GM12891 (cell line): ENCODE results near the gene SPRED1.

ENCODE experiments used
- DNase-seq: peaks from one replicate; pipeline ENCODE4 v3.0.0; 2011; ENCODE audit warnings: low spot score; ENCODE audit not compliant: insufficient read length
- FAIRE-seq: peaks from 2 replicates; lab custom pipeline; 2011; peaks lifted over from hg19 to GRCh38; lab: Jason Lieb, UNC
- PAX5 ChIP-seq: IDR thresholded peaks from 2 replicates; pipeline ENCODE4 v1.6.1; 2011; ENCODE audit warnings: low read length, moderate library complexity, mild to moderate bottlenecking; ENCODE audit not compliant: insufficient read depth, severe bottlenecking
- POLR2A ChIP-seq: IDR thresholded peaks from 2 replicates; pipeline ENCODE4 v1.6.1; 2011; ENCODE audit warnings: low read depth, low read length, control low read depth
- POLR2AphosphoS5 ChIP-seq: IDR thresholded peaks from 2 replicates; pipeline ENCODE4 v1.6.1; 2011; ENCODE audit warnings: low read depth, low read length, control low read depth
- POU2F2 ChIP-seq: IDR thresholded peaks from 2 replicates; pipeline ENCODE4 v1.6.1; 2011; ENCODE audit warnings: low read depth, mild to moderate bottlenecking, control low read depth, low read length, moderate library complexity
- SPI1 ChIP-seq: IDR thresholded peaks from 2 replicates; pipeline ENCODE4 v1.6.1; 2011; ENCODE audit warnings: low read depth, low read length, control low read depth
- TAF1 ChIP-seq: IDR thresholded peaks from 2 replicates; pipeline ENCODE4 v1.6.1; 2011; ENCODE audit warnings: low read depth, low read length, control low read depth

SPRED1 gene

GRCh38 chr15:38215707-38216106 lies 36.9 kb upstream of the SPRED1 start:
- FAIRE-seq: no peak
- DNase-seq: no peak
- no peak for TF ChIP-seq SPI1
- TF ChIP-seq TAF1: no peak
- no peak for TF ChIP-seq PAX5
- no peak for TF ChIP-seq POLR2A
- no peak for TF ChIP-seq POLR2AphosphoS5
- no peak for TF ChIP-seq POU2F2

GRCh38 chr15:38216763-38217162 lies 35.9 kb upstream of the SPRED1 start:
- DNase-seq (no peak), FAIRE-seq (no peak)
- no peak for TF ChIP-seq TAF1
- no peak for TF ChIP-seq POLR2AphosphoS5

- no peak for DNase-seq
- no peak for TF ChIP-seq POU2F2
- no peak for TF ChIP-seq PAX5
- TF ChIP-seq POLR2A: no peak
- TF ChIP-seq POLR2AphosphoS5: no peak
- no peak for TF ChIP-seq TAF1
- no peak for TF ChIP-seq SPI1
- FAIRE-seq: no peak
Measured at GRCh38 chr15:38217191-38217595, 35.4 kb upstream of the SPRED1 start.

- FAIRE-seq (no peak), DNase-seq (no peak)
- TF ChIP-seq POLR2A (no peak), TAF1 (no peak), SPI1 (no peak), PAX5 (no peak), POLR2AphosphoS5 (no peak), POU2F2 (no peak)
Measured at GRCh38 chr15:38217788-38218609, 34.6 kb upstream of the SPRED1 start.

- FAIRE-seq (no peak), DNase-seq (no peak)
- TF ChIP-seq POLR2AphosphoS5: no peak
- TF ChIP-seq PAX5: no peak
- TF ChIP-seq SPI1: no peak
- no peak for TF ChIP-seq TAF1
- TF ChIP-seq POLR2A: no peak
- TF ChIP-seq POU2F2: no peak
Measured at GRCh38 chr15:38220606-38221273, 31.9 kb upstream of the SPRED1 start.

- TF ChIP-seq SPI1 (no peak), PAX5 (no peak), POLR2AphosphoS5 (no peak), TAF1 (no peak)
- FAIRE-seq (no peak), DNase-seq (no peak)
Measured at GRCh38 chr15:38224486-38224885, 28.1 kb upstream of the SPRED1 start.

GRCh38 chr15:38225381-38225780 lies 27.3 kb upstream of the SPRED1 start:
- DNase-seq (no peak), FAIRE-seq (no peak)
- TF ChIP-seq SPI1: no peak
- TF ChIP-seq TAF1: no peak
- no peak for TF ChIP-seq POLR2AphosphoS5
- no peak for TF ChIP-seq PAX5
- TF ChIP-seq POLR2A: no peak
- TF ChIP-seq POU2F2: no peak

- TF ChIP-seq POLR2A (no peak), TAF1 (no peak), POLR2AphosphoS5 (no peak)
- no peak for FAIRE-seq
- DNase-seq: no peak
Measured at GRCh38 chr15:38226608-38227266, 25.9 kb upstream of the SPRED1 start.

- DNase-seq (no peak), FAIRE-seq (no peak)
- TF ChIP-seq POLR2A (no peak), TAF1 (no peak), SPI1 (no peak), POLR2AphosphoS5 (no peak), POU2F2 (no peak), PAX5 (no peak)
Measured at GRCh38 chr15:38227941-38228340, 24.7 kb upstream of the SPRED1 start.
